H1 (cell line): ENCODE data around the gene LRRC72.

Experiments
- POU5F1 ChIP-seq: IDR thresholded peaks from 2 replicates; pipeline ENCODE4 v1.6.1; 2011; ENCODE audit warnings: low read depth, mild to moderate bottlenecking, low read length, moderate library complexity
- RFX5 ChIP-seq: IDR thresholded peaks from 2 replicates; pipeline ENCODE4 v1.6.1; 2011; ENCODE audit warnings: low read depth, low read length, improper control_type of control experiment, borderline replicate concordance
- TF ChIP-seq, protein P1 (sequence below), 3 experiments: IDR thresholded peaks; 1 replicate in 2 of 3; 2 replicates in 1 of 3; pipeline versions ENCODE4 v1.5.1 to v1.6.1; 2011; ENCODE audit warnings: low read length in 3 of 3, mild to moderate bottlenecking in 3 of 3, inconsistent platforms in 2 of 3, low read depth in 1 of 3, moderate library complexity in 1 of 3; ENCODE audit not compliant: insufficient read depth in 1 of 3; ENCODE audit errors: control extremely low read depth in 1 of 3

DNA sequence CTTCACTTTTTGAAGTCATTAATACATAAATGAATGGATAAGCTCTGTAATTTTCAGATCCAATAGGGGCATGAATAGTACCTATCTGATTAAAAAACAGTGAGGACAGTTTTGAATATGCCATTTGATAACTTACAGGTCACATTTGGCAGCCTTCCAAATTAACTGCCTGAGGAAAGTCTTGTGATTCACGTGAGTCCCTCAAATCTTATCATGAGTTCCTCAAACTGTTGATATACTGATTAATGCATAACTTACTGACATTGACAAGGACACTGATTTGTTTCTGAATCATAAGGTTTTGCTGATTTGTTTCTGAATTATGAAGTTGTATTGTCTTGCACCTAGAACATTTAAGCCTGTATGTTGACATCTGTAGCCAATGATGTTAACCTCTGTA is 63.8 kb downstream of the LRRC72 start:
- TF ChIP-seq, protein P1, sequence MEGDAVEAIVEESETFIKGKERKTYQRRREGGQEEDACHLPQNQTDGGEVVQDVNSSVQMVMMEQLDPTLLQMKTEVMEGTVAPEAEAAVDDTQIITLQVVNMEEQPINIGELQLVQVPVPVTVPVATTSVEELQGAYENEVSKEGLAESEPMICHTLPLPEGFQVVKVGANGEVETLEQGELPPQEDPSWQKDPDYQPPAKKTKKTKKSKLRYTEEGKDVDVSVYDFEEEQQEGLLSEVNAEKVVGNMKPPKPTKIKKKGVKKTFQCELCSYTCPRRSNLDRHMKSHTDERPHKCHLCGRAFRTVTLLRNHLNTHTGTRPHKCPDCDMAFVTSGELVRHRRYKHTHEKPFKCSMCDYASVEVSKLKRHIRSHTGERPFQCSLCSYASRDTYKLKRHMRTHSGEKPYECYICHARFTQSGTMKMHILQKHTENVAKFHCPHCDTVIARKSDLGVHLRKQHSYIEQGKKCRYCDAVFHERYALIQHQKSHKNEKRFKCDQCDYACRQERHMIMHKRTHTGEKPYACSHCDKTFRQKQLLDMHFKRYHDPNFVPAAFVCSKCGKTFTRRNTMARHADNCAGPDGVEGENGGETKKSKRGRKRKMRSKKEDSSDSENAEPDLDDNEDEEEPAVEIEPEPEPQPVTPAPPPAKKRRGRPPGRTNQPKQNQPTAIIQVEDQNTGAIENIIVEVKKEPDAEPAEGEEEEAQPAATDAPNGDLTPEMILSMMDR (IDR thresholded peaks at IDR 0.05; ENCODE audit: control extremely low read depth in 1 of 3, insufficient read depth in 1 of 3, low read depth in 1 of 3, low read length in 3 of 3) = no peak
- TF ChIP-seq POU5F1 (no peak), RFX5 (no peak)
